T follicular helper cell (primary cell): ENCODE results near the gene C1QTNF9.
"Not testable (repeated sequence)": the region's sequence is repeated elsewhere in the genome, so short reads cannot be mapped to it uniquely, and the experiment has no call there.

ENCODE experiments used
- DNase-seq: peaks from one replicate; pipeline ENCODE4 v3.0.0-alpha.2; 2020; ENCODE audit warnings: low read depth
- total RNA-seq, 2 experiments: gene quantifications; one replicate each; lab custom pipeline; 2026; lab: John Stamatoyannopoulos, UW

C1QTNF9 gene, protein sequence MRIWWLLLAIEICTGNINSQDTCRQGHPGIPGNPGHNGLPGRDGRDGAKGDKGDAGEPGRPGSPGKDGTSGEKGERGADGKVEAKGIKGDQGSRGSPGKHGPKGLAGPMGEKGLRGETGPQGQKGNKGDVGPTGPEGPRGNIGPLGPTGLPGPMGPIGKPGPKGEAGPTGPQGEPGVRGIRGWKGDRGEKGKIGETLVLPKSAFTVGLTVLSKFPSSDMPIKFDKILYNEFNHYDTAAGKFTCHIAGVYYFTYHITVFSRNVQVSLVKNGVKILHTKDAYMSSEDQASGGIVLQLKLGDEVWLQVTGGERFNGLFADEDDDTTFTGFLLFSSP
- 0.17 to 0.60 reads per million in 2 experiments for total RNA-seq

DNA sequence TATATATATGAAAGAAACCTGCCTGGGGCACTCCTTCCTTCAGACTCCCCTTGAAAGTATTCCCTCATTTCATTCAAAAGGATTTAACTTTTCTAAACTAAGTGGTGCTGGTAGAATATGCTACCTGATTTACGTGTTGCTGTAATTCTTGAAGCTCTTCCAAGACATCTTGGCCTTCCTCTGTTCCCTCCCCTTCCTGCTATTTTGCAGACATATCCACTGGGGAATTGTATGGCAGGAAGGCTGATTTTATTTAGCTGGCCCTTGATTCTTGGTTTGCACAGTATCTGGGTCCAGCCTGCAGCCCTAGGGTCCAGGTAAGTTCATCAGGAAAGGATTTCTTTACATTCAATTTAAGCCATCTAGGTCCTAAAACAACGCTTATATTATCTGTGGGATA lies at the start of gene C1QTNF9:
TSS of gene C1QTNF9 (plus strand) at position 281 of the 400 bp plus-strand sequence. CDS start 6,424 bp downstream, outside the sequence.
- not testable (repeated sequence) for DNase-seq

- DNase-seq = peak; percentile 16
Measured at GRCh38 chr13:24261566-24261965, 47.8 kb upstream of the C1QTNF9 start.

- DNase-seq = no peak
Measured at GRCh38 chr13:24263632-24264031, 45.7 kb upstream of the C1QTNF9 start.

GRCh38 chr13:24264976-24265375 lies 44.4 kb upstream of the C1QTNF9 start:
- DNase-seq = peak; percentile 74

- DNase-seq = no peak
Measured at GRCh38 chr13:24265453-24265852, 43.9 kb upstream of the C1QTNF9 start.

DNA sequence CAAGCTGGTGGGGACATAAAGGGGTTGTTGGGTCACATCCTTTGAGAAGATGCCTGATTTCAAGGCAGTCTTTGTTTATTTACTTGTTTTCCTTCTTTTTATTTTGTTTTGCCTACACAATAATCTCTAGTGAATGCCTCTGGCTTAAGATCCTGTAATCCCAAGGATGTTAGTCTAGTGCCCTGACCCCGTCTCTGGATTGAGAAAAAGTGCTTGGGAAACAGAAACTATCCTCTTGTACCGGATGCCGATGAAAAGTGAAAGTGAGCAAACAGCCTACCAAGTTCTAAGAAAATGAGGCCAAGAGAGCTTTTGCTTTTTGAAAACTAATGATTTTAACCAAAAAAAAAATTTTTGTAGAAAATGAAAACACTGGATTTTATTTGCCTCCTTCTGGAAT lies 42.1 kb upstream of the C1QTNF9 start:
- DNase-seq = no peak

DNA sequence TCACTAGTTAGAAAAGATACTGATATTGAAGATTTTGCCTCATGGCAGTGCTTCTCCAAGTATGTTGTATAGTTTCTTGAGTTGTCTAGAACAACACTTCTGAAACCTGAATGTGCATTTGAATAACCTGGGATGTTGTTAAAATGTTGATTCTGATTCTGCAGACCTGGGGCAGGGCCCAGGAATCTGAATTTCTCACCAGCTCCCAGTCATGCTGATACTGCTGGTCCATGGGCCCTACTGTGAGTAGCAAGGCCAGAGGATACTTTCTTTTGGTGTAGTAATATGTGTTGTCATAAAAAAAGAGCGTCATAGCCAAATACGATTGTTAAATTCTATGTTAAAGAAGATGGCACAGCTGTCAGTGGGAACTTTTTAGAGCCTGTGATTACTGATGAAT lies 41.6 kb upstream of the C1QTNF9 start:
- no peak for DNase-seq

GRCh38 chr13:24269821-24270220 lies 39.6 kb upstream of the C1QTNF9 start:
- no peak for DNase-seq

- DNase-seq = peak; percentile 37
Measured at GRCh38 chr13:24270639-24271141, 38.7 kb upstream of the C1QTNF9 start.

- no peak for DNase-seq
Measured at GRCh38 chr13:24271231-24271600, 38.2 kb upstream of the C1QTNF9 start.

GRCh38 chr13:24271601-24272451 lies 37.6 kb upstream of the C1QTNF9 start:
- DNase-seq = peak; percentile 66

- DNase-seq = peak; percentile 21
Measured at GRCh38 chr13:24272452-24273161, 36.8 kb upstream of the C1QTNF9 start.

DNA sequence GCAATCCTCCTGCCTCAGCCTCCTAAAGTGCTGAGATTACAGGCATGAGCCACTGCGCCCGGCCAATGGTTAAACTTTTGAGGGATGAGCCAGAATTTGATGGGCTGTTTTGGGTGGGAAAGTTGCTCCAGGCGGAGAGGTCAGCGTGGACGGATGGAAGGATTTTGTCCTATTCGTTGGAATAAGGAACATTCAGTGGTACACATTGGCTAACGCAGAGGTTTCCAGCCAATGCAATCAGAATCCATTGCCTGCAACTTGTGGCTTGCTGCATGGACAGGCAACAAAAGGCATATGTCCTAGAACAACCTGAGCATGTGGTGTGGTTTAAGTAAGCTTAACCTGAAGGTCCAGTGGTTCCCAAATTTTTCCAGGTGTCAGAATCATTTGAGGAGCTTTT lies 35.5 kb upstream of the C1QTNF9 start:
- DNase-seq = no peak

GRCh38 chr13:24274452-24275021 lies 34.8 kb upstream of the C1QTNF9 start:
- peak; percentile 47 for DNase-seq

GRCh38 chr13:24275041-24275440 lies 34.3 kb upstream of the C1QTNF9 start:
- no peak for DNase-seq

- DNase-seq = no peak
Measured at GRCh38 chr13:24276306-24276705, 33.1 kb upstream of the C1QTNF9 start.

GRCh38 chr13:24276861-24277260 lies 32.5 kb upstream of the C1QTNF9 start:
- no peak for DNase-seq

DNA sequence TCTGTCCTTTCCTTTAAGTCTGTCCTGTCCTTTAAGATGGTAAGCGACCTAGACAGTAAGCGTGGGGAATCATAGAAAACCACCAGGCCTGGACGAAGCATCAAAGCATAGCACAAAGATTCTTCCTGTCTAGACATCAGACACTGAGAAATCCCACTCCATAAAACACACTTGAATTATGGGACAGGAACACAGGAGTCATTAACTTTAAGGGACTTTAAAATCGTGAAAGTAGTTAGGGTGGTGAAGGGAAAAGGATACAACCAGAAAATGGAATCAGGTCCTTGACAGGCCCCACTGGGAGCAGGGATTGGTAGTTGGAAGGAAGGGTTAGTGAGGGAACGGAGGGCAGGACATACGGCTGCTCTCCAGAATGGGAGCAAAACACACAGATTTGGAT lies 31.6 kb upstream of the C1QTNF9 start:
- DNase-seq = no peak

- no peak for DNase-seq
Measured at GRCh38 chr13:24279327-24280110, 29.9 kb upstream of the C1QTNF9 start.

DNA sequence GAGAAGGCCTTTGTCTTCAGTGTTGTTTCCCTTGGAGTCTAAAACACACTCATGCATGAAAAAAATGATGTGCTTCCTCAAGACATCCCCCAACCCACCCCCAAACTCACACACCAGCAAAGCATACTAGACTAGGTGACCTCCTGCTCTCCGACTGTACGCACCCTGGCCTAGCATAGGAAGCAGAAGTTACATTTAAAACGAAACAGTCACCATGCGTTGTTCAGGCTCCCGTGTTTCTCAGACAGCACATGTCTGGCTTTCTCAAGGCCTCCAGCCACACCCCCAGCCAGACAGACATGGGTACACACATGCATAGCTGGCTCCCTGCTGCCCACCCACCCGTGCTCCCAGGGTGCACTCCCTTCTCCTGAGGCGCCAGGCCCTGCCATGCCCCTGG lies 28.7 kb upstream of the C1QTNF9 start:
- no peak for DNase-seq
